GM21381 (cell line): ENCODE data around the gene ITGA11.

Source experiments
- ATAC-seq: cut with Tn5 transposase; IDR thresholded peaks from one replicate; pipeline ENCODE4 v1.9.1; 2021; ENCODE audit warnings: mild to moderate bottlenecking, moderate library complexity; ENCODE audit not compliant: unreplicated experiment

ITGA11 gene

DNA sequence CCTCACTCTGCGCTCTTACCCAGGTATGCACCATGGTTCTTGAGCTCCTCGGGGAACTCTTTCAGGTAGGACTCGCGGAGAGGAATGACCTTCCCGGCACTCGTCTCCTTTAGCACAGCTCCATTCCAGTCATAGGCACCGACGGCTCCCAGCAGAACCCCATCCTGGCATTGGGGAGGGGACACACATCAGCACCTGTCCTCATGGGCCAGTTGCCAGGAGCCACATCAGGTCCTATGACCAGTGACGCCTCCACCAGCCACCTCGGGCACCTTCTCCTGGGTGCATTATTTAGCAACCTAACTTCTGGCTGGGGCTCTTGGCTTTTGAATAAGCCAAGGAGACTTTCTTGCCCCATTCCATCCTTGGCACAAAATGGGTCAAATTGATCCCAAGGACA, 92.5 kb downstream of the ITGA11 start:
- ATAC-seq, result no peak

DNA sequence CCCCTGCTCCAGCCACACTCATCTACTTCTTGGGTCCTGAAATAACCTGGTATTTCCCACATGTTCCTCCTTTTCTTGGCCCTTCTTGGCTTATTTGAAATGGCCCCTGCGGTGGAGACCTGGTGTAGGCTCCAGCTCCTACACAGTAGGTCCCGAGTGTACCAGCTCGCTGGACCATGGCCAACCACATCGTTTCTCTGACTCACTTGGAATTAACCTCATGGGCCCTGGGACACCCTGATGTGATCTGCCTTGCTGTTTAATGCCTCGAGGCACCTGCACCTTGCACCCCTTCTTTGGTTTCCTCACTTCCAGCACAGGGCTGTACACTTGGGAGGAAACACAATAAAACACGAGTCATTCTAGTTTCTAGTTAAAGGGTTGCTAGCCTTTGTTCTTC, 94.1 kb downstream of the ITGA11 start:
- ATAC-seq, result no peak

DNA sequence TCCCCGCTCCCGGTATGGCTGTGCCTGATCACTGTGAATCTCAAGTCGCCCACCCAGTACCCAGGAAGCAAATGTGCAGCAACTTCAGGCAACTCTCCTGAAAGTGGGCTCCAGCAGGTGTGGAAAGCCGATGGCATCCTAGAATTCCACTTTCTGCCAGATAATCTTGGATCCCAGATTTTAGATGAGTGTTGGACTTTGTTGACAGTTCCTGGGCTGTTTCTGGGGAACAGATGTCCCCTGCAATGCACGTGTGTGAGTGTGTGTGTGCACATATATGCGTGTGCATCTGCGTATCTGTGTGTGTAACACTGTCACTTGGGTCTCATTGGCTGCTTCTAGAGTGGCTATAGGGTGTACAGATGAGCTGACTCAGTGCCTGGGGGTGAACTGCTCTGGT, 95.4 kb downstream of the ITGA11 start:
- no peak for ATAC-seq

DNA sequence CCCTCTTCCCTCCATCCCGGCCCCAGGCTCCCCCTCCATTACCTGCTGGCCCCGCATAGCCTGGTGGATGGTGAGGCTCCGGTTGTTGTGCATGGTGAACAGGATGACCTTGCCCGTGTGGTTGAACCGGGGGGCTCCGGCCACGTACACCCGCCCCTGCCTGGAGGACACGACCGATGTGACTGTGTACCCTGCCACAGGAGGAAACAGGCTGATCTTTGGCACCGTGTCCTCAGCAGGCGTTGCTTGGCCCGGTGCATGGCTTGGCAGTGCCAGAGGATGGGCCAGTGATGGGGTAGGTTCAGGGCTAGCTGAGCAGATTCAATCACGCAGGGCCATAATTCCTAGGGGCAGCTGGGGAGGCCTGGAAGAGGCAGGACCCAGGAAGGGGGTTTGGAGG, 96.3 kb downstream of the ITGA11 start:
- ATAC-seq, result no peak

DNA sequence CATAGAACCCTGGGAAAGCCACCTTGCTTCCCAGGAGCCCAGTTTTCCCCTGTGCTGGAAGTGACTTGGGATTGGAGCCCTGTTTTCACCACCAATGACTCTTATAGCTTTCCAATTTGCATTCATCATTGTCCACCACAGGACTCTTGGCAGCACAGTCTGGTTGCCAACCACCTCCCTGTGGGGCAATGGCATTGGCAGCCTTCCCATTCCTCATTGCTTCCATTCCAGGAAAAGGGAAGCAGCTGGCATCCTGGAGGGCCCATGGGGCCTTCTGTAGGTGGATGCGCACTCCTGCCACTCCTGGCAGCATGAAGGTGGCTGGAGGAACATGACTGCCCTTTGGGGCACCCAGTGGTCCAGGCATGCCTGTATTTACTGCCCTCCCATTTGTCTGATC, 96.7 kb downstream of the ITGA11 start:
- no peak for ATAC-seq

DNA sequence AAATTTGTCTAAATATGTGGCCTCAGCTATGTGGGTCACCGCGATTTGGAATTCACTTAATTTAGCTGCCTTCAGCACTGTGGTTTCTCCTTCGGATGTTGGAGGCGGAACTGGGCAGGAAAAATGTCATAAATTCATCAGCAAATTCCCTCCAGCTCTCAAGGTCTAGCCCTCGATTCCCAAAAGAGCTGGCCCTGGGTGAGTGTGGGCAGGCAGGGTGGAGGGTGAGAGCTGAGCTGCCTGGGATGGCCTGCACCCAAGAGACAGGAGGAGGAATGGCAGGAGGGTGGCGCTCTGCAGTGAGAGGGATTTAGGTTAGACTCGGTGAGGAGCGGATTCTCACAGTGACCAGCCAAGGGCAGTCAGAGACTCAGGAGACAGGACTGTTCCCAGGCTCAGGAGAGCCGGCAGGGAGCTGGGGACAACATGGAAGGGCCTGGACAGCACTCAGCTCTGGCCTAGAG, 97.3 kb downstream of the ITGA11 start:
- ATAC-seq, result no peak

DNA sequence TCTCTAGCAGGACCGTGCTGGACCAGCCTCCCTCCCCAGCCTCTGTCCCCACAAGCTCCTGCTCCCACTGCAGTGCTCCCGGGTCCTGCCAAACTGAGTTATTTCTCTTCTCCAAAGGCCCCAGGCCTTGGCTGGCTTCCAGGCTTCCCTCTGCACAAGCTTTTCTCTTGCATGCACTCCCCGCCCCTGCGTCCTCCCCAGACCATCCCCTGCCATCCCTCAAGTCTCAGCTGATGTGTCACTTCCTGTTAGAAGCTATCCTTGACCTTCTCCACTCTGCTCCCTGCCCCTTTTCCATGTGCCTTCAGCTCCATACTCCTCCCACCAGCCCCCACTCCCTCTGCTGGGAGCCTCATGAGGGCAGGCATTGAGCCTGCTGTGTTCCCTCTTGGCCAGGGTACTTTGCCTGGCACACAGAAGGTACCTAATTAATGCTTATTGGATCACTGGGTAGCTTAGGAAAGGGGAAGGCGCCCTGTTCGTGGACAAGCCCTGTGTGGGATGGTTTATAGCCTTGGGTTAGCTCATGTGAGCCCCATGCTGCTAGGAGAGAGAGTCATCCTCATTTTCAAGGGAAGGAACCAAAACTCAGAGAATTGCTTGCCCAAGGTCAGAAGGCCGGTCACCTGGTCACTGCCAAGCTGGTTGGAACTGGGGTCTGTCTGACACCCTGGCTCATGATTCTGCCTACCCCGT, 98.0 kb downstream of the ITGA11 start:
- no peak for ATAC-seq

DNA sequence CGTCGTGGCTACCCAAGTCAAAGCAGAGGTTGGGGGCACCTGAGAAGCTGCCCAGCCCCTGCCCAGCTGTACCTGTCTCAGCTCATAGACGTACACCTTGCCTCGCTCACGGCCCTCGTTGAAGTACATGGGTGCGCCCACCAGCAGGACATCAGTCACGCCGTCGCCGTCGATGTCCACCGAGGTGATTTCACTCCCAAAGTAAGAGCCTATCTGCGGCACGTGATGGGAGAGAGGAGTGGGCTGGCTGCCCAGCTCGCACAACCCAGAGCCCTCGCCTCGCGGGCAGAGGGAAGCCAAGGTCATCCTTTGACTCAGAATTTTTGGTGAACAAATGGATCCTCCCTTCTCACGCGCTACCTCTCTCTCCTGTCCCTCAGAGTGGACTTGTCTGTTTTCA, 99.7 kb downstream of the ITGA11 start:
- no peak for ATAC-seq

DNA sequence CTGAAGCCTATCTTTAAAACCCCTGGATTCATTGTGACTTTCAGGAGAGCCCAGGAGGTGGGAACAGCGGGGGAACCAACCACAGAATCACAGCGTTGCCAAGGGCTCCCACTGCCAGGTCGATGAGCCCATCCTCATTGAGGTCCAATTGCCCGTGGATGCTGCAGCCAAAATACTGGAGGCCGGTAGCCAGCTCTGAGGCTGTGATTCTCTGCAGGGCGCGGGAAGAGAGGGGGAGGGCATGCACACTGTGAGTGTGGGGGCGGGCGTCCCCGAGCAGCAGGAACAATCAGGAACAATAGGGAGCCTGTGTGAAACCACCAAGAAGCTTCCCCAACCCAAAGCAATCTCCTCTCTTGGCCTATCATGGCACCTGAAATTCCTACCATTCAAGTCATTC, 101.1 kb downstream of the ITGA11 start:
- ATAC-seq, result no peak

DNA sequence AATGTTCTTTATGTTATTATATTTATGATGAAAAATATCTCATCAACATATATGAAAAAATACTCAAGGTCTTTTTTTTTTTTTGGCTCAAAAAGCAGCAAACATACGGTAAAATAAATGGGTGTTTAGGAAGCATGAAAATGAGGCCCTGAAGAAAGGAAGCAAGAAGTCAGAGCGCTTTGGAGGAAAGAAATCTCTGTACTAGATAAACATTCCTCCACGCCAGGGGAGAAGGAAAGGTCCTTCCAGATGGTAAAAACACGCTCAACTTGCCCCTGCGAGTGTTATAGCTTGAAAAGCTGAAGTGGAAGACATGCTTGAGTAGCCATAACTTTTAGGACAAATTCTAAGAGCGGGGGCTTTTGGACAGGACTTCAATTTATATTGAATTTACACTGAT, 101.5 kb downstream of the ITGA11 start:
- ATAC-seq, result no peak

DNA sequence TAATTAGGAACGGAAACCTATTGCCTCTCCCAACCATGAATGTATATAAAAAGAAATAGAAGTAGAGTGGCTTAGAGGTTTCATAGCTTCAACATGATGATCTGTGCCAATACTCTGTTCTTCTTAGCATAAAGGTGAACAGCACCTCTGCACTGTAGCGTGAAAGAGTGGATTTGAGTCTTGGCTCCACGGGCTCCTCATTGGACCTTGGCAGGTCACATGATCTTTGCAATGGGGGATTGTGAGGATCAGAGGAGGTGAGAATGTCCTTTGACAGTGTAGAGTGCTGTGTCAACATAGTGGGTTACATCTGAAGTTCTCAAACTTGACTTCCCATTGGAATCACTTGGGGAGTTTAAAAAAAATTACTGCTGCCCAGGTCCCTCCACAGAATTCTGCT, 103.0 kb downstream of the ITGA11 start:
- no peak for ATAC-seq

DNA sequence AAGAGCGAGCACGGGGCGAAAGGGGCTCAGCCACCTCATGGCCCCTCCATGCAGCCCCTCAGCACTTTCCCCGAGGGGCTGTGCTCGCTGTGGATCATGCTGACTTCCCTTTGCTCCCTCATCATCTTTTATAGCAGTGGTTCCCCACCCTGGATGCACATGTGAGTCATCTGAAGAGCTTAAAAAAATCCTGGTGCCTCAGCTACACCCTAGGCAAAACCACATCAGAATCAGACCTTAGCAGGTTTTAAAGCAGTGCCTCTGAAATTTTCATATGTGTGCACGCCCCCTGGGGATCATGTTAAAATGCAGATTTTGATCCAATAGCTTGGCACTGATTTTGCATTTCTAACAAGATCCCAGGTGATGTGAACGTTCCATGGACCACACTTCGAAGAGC, 103.5 kb downstream of the ITGA11 start:
- no peak for ATAC-seq

DNA sequence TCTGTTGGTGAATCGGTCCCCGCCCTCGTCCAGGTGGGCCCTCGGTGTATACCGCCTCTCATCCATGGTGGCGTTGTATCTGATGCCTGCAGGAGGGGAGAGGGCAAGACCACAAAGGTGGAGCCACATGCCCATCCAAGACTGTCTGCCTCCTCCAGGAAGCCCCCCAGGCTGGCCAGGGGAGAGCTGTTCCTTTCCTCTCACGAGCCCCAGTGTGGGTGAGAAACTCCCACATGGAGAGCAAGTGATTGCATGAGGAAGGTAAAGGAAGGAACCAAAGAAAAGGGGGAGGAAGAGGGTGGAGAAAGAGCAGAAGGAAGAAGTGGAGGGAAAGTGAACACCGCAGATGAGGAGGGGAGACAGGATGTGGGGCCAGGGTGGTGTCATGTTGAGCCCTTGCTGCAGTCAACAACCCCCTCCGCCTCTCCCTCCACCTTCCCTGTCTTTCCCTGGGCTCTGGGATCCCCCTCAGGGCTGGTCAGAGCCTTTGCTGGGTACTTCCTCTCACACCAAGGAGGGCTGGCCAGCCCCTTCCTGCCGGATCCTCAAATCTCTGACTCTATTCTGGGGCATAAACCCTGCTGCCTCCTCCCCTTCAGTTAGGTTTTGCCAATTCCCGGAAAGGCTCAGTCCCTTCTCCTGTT, 105.1 kb downstream of the ITGA11 start:
- no peak for ATAC-seq

DNA sequence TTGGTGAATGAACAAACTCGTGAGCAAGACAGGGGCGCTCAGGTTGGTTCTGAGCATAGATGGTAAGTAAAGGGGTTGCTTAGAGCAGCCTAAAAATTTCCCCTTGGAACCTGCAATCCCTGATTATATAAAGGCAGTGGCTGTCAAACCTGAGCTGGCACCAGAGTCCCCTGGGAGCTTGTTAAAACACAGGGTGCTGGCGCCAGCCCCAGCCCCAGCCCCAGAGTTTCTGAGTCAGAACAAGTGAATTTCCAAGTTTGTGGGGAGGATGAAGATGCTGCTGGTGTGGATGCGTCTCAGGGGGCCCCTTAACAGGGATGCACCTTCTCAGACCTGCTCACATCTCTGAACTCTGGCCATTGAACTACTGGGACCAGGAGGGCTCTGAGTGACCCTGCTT, 106.2 kb downstream of the ITGA11 start:
- no peak for ATAC-seq

DNA sequence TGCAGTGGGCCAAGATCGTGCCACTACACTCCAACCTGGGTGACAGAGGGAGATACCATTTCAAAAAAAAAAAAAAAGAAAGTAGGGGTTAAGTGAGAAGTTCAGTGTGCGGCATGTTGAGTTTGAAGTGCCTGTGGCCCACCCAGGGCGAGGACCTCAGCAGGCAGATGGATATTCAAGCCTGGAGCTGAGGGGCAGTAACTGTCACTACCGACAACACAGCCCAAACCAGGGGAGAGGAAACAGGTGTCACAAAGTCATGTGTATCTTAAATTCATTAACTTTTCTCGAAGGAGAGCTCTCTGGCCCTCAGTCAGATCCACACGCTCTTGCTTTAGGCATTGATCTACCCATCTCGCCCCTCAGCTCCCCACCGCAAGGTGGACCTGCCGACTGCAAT, 109.2 kb downstream of the ITGA11 start:
- ATAC-seq, result no peak

DNA sequence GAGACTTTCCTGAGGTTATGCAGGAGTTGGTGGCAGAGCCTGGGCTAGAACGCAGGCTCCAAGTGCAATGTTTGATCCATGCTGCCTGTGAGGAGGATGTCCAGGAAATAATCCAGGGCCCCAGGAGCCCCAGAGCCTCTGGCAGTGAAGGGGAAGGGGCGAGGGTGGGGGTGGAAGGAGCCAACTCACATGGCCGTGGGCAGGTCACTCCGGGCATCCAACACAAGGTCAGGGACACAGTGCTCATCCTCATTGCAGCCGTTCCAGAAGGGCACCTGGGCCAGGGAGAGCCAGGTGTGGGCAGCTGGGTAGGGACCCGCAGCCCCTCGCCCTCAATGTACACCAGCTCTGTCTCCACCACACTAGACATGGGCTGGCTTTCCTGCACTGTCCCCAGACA, 110.7 kb downstream of the ITGA11 start:
- ATAC-seq, result no peak

DNA sequence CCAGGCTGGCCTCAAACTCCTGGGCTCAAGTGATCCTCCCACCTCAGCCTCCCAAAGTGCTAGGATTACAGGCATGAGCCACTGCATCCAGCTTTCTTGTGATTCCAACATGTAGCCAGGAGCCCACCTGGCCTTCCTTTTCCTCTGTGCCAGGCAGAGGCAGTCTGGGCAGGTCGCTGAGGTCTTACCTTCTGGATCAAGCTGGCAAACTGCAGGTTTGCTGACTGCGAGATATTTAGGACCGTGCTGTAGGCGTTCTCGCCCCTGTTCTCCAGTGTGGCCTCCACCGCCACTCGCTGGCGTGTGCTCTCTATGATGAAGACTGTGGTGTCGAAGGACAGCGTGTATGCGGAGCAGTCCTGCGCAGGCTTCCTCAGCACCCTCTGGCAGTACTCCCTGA, 112.0 kb downstream of the ITGA11 start:
- no peak for ATAC-seq

DNA sequence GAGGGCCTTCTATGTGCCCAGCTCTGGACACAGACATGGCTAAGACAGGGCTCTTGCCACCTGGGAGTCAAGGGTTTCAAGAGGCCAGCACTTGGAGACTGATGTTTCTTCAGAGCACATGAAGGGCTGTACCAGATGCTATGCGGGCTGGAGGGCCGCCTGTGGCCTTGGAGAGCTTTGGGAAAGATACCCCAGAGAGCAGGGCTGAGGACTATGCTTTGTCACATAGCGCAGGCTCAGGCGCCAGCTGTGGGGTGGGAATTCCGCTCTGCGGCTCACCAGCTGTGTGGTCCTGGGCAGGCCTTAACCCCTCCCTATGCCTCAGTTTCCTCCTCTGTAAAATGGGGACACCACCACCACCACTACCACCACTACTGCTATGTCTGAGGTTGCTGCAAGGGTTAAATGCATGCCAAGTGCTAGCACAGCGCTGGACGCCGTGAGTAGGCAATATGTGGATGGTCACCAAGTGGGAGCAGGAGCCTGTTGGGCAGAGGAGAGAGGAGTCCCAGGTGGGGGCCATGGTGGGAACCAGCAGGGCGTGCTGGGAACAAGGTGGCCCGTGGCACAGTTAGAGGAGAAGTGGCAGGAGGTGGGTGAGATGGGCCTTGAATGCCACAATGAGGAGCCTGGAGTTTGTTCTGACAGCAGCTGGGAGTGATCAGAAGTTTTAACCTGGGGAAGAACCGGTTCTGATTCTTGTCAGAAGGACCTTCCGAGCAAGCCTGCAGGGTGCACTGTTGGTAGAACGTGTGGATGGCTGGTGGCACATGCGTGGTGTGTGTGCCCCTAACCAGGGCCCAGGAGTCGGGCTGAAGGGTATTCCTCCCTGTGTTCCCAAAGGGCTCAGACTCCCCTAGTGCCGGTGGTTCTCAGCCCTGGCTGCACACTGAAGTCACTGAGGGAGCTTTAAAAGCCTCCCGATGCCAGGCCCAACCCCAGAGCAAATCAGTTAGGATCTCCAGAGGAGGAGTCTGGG, 112.7 kb downstream of the ITGA11 start:
- no peak for ATAC-seq

DNA sequence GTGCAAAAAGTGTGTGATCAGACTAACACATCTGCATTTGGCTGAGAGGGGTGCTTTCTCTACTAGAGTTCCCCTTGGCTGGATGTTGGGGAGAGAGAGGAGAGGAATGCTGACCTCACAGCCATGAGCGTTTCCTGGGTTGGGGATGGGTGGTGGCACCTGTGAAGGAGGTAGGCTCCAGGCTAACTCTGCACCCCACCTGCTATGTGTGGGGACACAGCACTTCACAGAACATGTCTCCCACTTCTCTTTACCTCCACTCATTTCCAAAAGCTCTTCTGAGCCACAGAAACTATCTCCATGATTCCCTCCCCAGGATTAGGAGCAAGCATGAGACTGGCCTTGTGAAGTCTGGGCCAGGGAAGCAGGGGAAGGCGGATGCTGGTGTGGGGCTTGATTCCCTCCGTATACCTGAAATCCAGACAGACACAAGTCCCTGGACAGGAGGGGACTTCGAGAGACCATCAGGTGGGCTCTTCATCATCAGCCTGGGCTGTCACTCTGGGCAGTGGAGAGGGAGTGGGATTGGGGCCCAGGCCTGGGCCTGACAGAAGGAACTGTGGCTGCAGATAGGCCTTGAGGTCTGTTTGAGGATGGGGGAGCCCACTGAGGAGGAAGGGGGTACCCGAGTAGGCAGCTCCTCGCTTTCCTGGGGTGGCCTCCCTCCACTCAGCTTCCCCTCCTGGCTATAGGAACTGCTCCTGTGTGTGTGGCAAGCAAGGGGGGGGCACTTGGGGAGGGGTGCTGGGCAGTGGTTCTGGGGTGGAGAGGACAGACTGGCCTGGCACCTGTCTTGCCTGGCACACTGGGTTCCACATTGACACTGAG, 113.7 kb downstream of the ITGA11 start:
- no peak for ATAC-seq

DNA sequence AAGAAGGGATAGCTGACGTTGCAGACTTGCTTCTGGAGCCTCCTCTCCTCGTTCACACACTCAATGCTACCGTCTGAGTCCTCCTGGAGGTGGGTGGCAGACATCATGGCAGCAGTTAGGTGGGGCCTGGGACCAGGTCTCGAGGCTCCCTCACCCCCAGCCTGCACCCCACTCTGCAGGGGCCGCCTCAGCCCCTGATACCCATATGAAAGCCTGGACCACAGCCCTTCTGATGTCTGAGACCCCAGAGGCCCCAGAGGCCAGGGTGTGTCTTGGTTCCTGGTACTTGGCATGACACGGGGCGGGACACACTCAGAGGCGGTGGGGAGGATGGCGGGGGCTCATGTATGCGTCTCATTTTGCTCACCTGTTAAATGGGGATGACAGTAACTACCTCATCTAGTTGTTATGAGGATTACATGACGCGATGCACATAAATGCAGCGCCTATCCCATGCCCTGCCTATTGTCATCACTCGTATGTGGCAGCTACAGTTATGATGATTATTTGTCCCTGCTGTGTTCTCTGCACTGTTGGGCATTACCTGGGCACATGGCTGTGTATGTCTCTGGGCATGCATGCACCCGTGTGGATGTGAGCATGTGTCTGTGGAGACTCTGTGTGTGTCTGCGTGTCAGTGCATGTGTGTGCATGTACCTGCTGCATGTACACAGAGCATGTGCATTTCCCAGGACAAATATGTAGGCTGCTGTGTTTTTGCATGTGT, 114.5 kb downstream of the ITGA11 start:
- no peak for ATAC-seq
